K562 (cell line): ENCODE results near the gene PLCD4. TPM values are rescaled to one million over a fixed set of nuclear protein-coding genes. Genes with fewer than 3 reads are reported as not detected.

ENCODE experiments used
- ATAC-seq: fragments of 200-7000 bp; cut with Tn5 transposase; 3 replicates; pipeline ENCODE4 v1.9.1; 2020; ENCODE audit warnings: moderate library complexity
- BruUV-seq: library from RNA; stranded (reverse); fragments of 400-500 nt; replicated peaks from 2 replicates; lab custom pipeline; 2021; lab: Mats Ljungman, UMichigan
- CTCF ChIA-PET: fragments of 300-600 bp; formaldehyde crosslinking; extraction: SDS; loops from one replicate; lab custom pipeline; 2021; ENCODE audit warnings: low intra/inter-chr PET ratio; lab: Yijun Ruan, JAX
- POLR2A ChIA-PET: fragments of 300-600, 350-650 bp; sonication (Branson Sonifier 250); formaldehyde crosslinking; extraction: SDS; loops from one replicate; lab custom pipeline; 2021; ENCODE audit warnings: antibody characterized with exemption, inconsistent platforms; lab: Yijun Ruan, JAX
- DNase-seq, 4 experiments: peaks; one replicate each; pipeline versions ENCODE4 v3.0.0 to v3.0.0-alpha.2; 2011 to 2018; ENCODE audit warnings: low spot score in 3 of 4, mixed read lengths in 3 of 4; ENCODE audit errors: extremely low read depth in 1 of 4
- FAIRE-seq: peaks from 2 replicates; lab custom pipeline; 2011; peaks lifted over from hg19 to GRCh38; lab: Jason Lieb, UNC
- H2AFZ ChIP-seq: 2 replicates; pipeline ENCODE4 v1.6.0; 2011; ENCODE audit warnings: low read depth, low read length, control low read depth, inconsistent platforms
- H3K27ac ChIP-seq: fragments of 200-600 bp; 3 replicates; pipeline ENCODE4 v1.8.0; 2011; ENCODE audit warnings: low read depth, mild to moderate bottlenecking, control low read depth, inconsistent platforms, low read length, moderate library complexity, mixed read lengths; ENCODE audit errors: extremely low read depth
- H3K27me3 ChIP-seq, 2 experiments: fragments of 300-600 bp in 1 of 2; 2 replicates in 1 of 2; 3 replicates in 1 of 2; pipeline versions ENCODE4 v1.6.0 to v1.8.0; 2011; ENCODE audit warnings: inconsistent platforms in 2 of 2, low read length in 2 of 2, mild to moderate bottlenecking in 1 of 2, mixed read lengths in 1 of 2, moderate library complexity in 1 of 2; ENCODE audit not compliant: control insufficient read depth in 2 of 2, insufficient read depth in 2 of 2
- H3K36me3 ChIP-seq: fragments of 300-600 bp; 3 replicates; pipeline ENCODE4 v1.8.0; 2011; ENCODE audit warnings: mild to moderate bottlenecking, low read length, inconsistent platforms; ENCODE audit not compliant: control insufficient read depth, insufficient read depth
- H3K4me1 ChIP-seq, 2 experiments: fragments of 200-600 bp in 1 of 2; replicated peaks in 1 of 2; 2 replicates in 1 of 2; 3 replicates in 1 of 2; pipeline versions ENCODE4 v1.5.1 to v1.8.0; 2011; ENCODE audit warnings: inconsistent platforms in 2 of 2, low read length in 2 of 2, mild to moderate bottlenecking in 1 of 2, mixed read lengths in 1 of 2, moderate library complexity in 1 of 2; ENCODE audit not compliant: control insufficient read depth in 2 of 2, insufficient read depth in 2 of 2
- H3K4me2 ChIP-seq: 2 replicates; pipeline ENCODE4 v1.6.1; 2011; ENCODE audit warnings: low read length, control low read depth, inconsistent platforms, mixed read lengths; ENCODE audit not compliant: insufficient read depth
- H3K4me3 ChIP-seq: fragments of 200-600 bp; sonication (generic), shearing (Covaris generic); 2 replicates; pipeline ENCODE4 v1.5.1; 2016; ENCODE audit warnings: control low read depth, inconsistent platforms
- H3K79me2 ChIP-seq: fragments of 200-600 bp; 3 replicates; pipeline ENCODE4 v1.8.0; 2011; ENCODE audit warnings: low read length, inconsistent platforms; ENCODE audit not compliant: control insufficient read depth, insufficient read depth
- H3K9ac ChIP-seq, 2 experiments: 2 replicates each; pipeline versions ENCODE4 v1.6.0 to v1.6.1; 2011; ENCODE audit warnings: low read depth in 2 of 2, low read length in 2 of 2, control low read depth in 1 of 2, inconsistent platforms in 1 of 2, mild to moderate bottlenecking in 1 of 2, mixed read lengths in 1 of 2; ENCODE audit not compliant: insufficient read depth in 1 of 2
- H3K9me1 ChIP-seq: one replicate; pipeline ENCODE4 v1.6.0; 2011; ENCODE audit warnings: inconsistent platforms, mild to moderate bottlenecking, low read length, moderate library complexity; ENCODE audit not compliant: control insufficient read depth, insufficient read depth
- H3K9me3 ChIP-seq: replicated peaks from 2 replicates; pipeline ENCODE4 v1.5.1; 2011; ENCODE audit warnings: low read depth, low read length, inconsistent platforms; ENCODE audit not compliant: control insufficient read depth, insufficient read depth
- H4K20me1 ChIP-seq: replicated peaks from 2 replicates; pipeline ENCODE4 v1.6.1; 2011; ENCODE audit warnings: low read length, inconsistent platforms, mixed read lengths; ENCODE audit not compliant: control insufficient read depth, insufficient read depth
- BHLHE40 ChIP-seq: IDR thresholded peaks from 2 replicates; pipeline ENCODE4 v1.6.1; 2011; ENCODE audit warnings: low read length, improper control_type of control experiment
- CEBPZ ChIP-seq: fragments of 150-350 bp; IDR thresholded peaks from 2 replicates; pipeline ENCODE4 v1.6.1; 2014; ENCODE audit warnings: low read depth, mild to moderate bottlenecking, low read length, borderline replicate concordance
- IRF1 ChIP-seq: sonication (generic); formaldehyde crosslinking; IDR thresholded peaks from 2 replicates; pipeline ENCODE4 v1.8.0; 2022; ENCODE audit warnings: missing genetic modification reagents, mild to moderate bottlenecking, borderline replicate concordance
- PTRF ChIP-seq: fragments of 450-650 bp; IDR thresholded peaks from 2 replicates; pipeline ENCODE4 v1.6.1; 2016; ENCODE audit warnings: mild to moderate bottlenecking, missing genetic modification characterization, missing compliant biosample characterization
- RBM39 ChIP-seq: fragments of 200-400 bp; formaldehyde crosslinking; optimal IDR thresholded peaks from 2 replicates; pipeline ENCODE3; 2018; ENCODE audit warnings: low read depth, low read length
- YY1 ChIP-seq, 3 experiments: IDR thresholded peaks; 2 replicates each; pipeline ENCODE4 v1.6.1; 2011; ENCODE audit warnings: low read length in 2 of 3, mild to moderate bottlenecking in 2 of 3, moderate library complexity in 2 of 3, borderline replicate concordance in 1 of 3, control low read depth in 1 of 3, low read depth in 1 of 3; ENCODE audit not compliant: insufficient read depth in 3 of 3, insufficient replicate concordance in 2 of 3, control insufficient read depth in 1 of 3, insufficient read length in 1 of 3; ENCODE audit errors: extremely low read depth in 1 of 3
- WGBS: fragments of 100-300 bp; shearing (Covaris generic); methylation state at CpG from one replicate; pipeline ENCODE4 v1.1.6; 2016; ENCODE audit warnings: low coverage, mixed read lengths; ENCODE audit not compliant: insufficient coverage; ENCODE audit errors: missing lambda C conversion rate; 5-methylcytosine and 5-hydroxymethylcytosine counted together
- in situ Hi-C: fragments of 300-500 bp; cut with MboI; formaldehyde crosslinking; loops from 4 replicates; pipeline ENCODE4 v1.15.0; 2018; ENCODE audit warnings: inconsistent platforms, mixed read lengths
- intact Hi-C: fragments of 100-400 bp; cut with micrococcal nuclease; formaldehyde crosslinking; loops from 2 replicates; pipeline ENCODE4 v1.14.2; 2022
- polyA plus RNA-seq, 8 experiments: library from polyadenylated mRNA; depleted of rRNA in 4 of 8; stranded (reverse) in 5 of 8; unstranded in 3 of 8; fragments of >200 nt; fragmentation: Nextera tagmentation in 2 of 8; fragmentation: Illumina TruSeq in 1 of 8; extraction: Ambion mirVana in 2 of 8; extraction: Trizol in 1 of 8; gene quantifications; 2 replicates each; pipeline versions ENCODE4 v1.2.1 to v1.2.3, GENCODE V29; 2011 to 2014; ENCODE audit warnings: inconsistent platforms in 1 of 8, missing spikeins in 1 of 8
- total RNA-seq, 7 experiments: library from RNA; depleted of rRNA in 6 of 7; stranded (reverse); fragments of >200 nt in 6 of 7; fragmentation: Illumina TruSeq in 2 of 7; extraction: Trizol in 2 of 7; gene quantifications; 2 replicates each; pipeline versions ENCODE4 v1.2.1 to v1.2.3, GENCODE V29; 2011 to 2021; ENCODE audit warnings: low replicate concordance in 1 of 7
- TF ChIP-seq, protein P1 (sequence below): fragments of 250-450 bp; sonication (Bioruptor Pico); IDR thresholded peaks from 2 replicates; pipeline ENCODE4 v1.5.0; 2021; ENCODE audit warnings: mild to moderate bottlenecking, borderline replicate concordance

Gene PLCD4
- total and polyA plus RNA-seq, 9 of the 15 experiments (the other 6 are each of a cell fraction or from before 2014, with no cell fraction given): 0.13 to 0.38 TPM; not detected in 7

DNA sequence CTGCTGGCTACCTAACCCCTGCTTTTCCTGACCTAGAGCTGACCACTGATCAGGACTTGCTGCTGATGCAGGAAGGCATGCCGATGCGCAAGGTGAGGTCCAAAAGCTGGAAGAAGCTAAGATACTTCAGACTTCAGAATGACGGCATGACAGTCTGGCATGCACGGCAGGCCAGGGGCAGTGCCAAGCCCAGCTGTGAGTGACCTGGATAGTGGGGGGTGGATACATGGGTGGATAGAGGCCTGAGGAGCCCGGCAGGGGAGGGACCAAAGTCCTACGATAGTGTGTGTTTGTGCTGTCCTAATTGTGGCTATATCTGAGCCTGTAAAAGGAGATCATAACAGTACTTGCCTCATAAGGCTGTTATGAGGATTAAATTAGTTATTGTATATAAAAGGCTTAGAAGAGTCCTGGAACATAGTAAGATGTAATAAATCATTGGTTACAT is 8.2 kb downstream of the PLCD4 start (continued):
- no peak for TF ChIP-seq CEBPZ
- TF ChIP-seq, all 486 proteins: peak for 0

- H2AFZ ChIP-seq: no peak overlapping the region
- ChIA-PET POLR2A (interaction anchor here (0.6 to 0.7 kb wide), 2 partner anchors 9 to 325 kb away, joined by 3 read pairs; no protein-coding TSS in a partner anchor), CTCF (no interaction called here)
- H3K36me3 ChIP-seq: no peaks in the 10 kb centered on the region
- no peaks in the 10 kb centered on the region for H3K9me3 ChIP-seq
- intact Hi-C loops (no loop called here), in situ Hi-C loops (no loop called here)
- peaks cover 0 to 4% of the 10 kb centered on the region in 2 experiments; a peak in 2 of 5 replicates for H3K27me3 ChIP-seq
- FAIRE-seq: no peak
- ATAC-seq: peak; percentile 78
- no peaks in the 10 kb centered on the region for H4K20me1 ChIP-seq
- BruUV-seq: no TSS peak
- no peaks in the 10 kb centered on the region for H3K79me2 ChIP-seq
- H3K4me3 ChIP-seq: no peak overlapping the region
- 14% methylated on average over 8 of the region's 9 CpGs for WGBS
- no peaks in the 10 kb centered on the region for H3K9me1 ChIP-seq
- no peak for DNase-seq
- no peak overlapping the region for H3K27ac ChIP-seq
- H3K4me2 ChIP-seq: no peak overlapping the region
- no peak overlapping the region for H3K9ac ChIP-seq
- no peaks in the 10 kb centered on the region; a peak in 1 of 5 replicates for H3K4me1 ChIP-seq
- TF ChIP-seq RBM39 (no peak), IRF1 (CRISPR knock-in tag) (no peak), PTRF (tag) (no peak), YY1 (IDR thresholded peaks at IDR 0.05; ENCODE audit: borderline replicate concordance in 1 of 3, control insufficient read depth in 1 of 3, extremely low read depth in 1 of 3, insufficient read depth in 3 of 3, insufficient read length in 1 of 3, insufficient replicate concordance in 2 of 3, low read depth in 1 of 3, low read length in 2 of 3) (peak in 1 of 3 experiments; percentile 33), BHLHE40 (no peak)
- TF ChIP-seq, protein P1, sequence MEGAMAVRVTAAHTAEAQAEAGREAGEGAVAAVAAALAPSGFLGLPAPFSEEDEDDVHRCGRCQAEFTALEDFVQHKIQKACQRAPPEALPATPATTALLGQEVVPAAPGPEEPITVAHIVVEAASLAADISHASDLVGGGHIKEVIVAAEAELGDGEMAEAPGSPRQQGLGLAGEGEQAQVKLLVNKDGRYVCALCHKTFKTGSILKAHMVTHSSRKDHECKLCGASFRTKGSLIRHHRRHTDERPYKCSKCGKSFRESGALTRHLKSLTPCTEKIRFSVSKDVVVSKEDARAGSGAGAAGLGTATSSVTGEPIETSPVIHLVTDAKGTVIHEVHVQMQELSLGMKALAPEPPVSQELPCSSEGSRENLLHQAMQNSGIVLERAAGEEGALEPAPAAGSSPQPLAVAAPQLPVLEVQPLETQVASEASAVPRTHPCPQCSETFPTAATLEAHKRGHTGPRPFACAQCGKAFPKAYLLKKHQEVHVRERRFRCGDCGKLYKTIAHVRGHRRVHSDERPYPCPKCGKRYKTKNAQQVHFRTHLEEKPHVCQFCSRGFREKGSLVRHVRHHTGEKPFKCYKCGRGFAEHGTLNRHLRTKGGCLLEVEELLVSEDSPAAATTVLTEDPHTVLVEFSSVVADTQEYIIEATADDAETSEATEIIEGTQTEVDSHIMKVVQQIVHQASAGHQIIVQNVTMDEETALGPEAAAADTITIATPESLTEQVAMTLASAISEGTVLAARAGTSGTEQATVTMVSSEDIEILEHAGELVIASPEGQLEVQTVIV (CRISPR knock-in tag): no peak
Measured at GRCh38 chr2:218618102-218618860, 10.6 kb downstream of the PLCD4 start.
